Measurements from ENCODE around the gene MLC1.

DNA sequence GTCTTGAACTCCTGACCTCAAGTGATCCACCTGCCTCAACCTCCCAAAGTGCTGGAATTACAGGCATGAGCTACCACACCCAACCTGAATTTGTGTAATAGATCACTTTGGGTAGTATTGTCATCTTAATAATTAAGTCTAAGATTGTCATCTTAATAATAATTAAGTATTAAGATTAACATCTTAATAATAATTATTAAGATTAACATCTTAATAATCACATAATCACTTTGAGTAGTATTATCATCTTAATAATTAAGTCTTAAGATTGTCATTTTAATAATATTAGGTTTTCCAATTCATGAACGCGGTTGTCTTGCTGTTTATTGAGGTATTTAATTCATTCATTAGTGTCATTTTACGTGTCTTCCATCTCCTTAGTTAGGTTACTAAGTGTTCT is 12.8 kb upstream of the MLC1 start:
- TF ChIP-seq, protein P1, sequence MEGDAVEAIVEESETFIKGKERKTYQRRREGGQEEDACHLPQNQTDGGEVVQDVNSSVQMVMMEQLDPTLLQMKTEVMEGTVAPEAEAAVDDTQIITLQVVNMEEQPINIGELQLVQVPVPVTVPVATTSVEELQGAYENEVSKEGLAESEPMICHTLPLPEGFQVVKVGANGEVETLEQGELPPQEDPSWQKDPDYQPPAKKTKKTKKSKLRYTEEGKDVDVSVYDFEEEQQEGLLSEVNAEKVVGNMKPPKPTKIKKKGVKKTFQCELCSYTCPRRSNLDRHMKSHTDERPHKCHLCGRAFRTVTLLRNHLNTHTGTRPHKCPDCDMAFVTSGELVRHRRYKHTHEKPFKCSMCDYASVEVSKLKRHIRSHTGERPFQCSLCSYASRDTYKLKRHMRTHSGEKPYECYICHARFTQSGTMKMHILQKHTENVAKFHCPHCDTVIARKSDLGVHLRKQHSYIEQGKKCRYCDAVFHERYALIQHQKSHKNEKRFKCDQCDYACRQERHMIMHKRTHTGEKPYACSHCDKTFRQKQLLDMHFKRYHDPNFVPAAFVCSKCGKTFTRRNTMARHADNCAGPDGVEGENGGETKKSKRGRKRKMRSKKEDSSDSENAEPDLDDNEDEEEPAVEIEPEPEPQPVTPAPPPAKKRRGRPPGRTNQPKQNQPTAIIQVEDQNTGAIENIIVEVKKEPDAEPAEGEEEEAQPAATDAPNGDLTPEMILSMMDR (conservative IDR thresholded peaks at IDR 0.05; ENCODE audit: low read length), result no peak
- no peak for TF ChIP-seq EZH2phosphoT487 (IDR thresholded peaks at IDR 0.05; ENCODE audit: borderline replicate concordance, low read depth, low read length)

Data from OCI-LY7 (cell line).